Prostate gland (tissue), 2 donors: ENCODE results near the gene VPS37D.

Experiments used
- POLR2A ChIP-seq: fragments of 450-650 bp; IDR thresholded peaks from one replicate; pipeline ENCODE4 v1.6.1; 2016; ENCODE audit warnings: antibody characterized with exemption, mild to moderate bottlenecking
- TF ChIP-seq, protein P1 (sequence below), 4 experiments: fragments of 200-600 bp in 2 of 4; fragments of 450-650 bp in 2 of 4; sonication (generic) in 2 of 4; IDR thresholded peaks; 1 replicate in 3 of 4; 2 replicates in 1 of 4; pipeline ENCODE4 v1.5.1; 2016 to 2019; ENCODE audit warnings: antibody characterized with exemption in 4 of 4, mild to moderate bottlenecking in 2 of 4, moderate library complexity in 2 of 4

DNA sequence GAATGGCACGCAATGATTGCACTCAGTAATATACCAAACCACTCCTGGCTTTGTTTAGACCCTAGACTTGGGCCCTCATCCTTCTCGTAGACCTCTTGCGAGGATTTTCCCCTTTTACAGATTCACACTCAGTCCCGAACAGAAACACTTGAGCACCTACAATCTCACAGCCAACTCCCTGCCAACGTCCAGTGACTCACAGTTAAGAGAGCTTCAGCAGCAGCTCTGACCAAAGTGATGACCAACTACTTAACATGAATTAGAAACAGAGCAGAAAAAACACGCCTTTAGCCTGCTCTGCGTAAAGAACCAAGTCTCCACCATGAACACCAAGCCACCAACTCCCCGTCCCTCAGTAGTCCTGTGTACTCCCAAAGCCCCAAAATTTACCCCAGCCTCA, 13.4 kb downstream of the VPS37D start:
- TF ChIP-seq, protein P1, sequence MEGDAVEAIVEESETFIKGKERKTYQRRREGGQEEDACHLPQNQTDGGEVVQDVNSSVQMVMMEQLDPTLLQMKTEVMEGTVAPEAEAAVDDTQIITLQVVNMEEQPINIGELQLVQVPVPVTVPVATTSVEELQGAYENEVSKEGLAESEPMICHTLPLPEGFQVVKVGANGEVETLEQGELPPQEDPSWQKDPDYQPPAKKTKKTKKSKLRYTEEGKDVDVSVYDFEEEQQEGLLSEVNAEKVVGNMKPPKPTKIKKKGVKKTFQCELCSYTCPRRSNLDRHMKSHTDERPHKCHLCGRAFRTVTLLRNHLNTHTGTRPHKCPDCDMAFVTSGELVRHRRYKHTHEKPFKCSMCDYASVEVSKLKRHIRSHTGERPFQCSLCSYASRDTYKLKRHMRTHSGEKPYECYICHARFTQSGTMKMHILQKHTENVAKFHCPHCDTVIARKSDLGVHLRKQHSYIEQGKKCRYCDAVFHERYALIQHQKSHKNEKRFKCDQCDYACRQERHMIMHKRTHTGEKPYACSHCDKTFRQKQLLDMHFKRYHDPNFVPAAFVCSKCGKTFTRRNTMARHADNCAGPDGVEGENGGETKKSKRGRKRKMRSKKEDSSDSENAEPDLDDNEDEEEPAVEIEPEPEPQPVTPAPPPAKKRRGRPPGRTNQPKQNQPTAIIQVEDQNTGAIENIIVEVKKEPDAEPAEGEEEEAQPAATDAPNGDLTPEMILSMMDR (IDR thresholded peaks at IDR 0.05) = no peak
- TF ChIP-seq POLR2A = no peak
